GM13976 (cell line): Measurements from ENCODE around the gene MBD1.
"Not testable (repeated sequence)": the region's sequence is repeated elsewhere in the genome, so short reads cannot be mapped to it uniquely, and the experiment has no call there.

Experiments used
- DNase-seq: peaks from one replicate; pipeline ENCODE4 v3.0.0; 2012; ENCODE audit warnings: low spot score
- CTCF ChIP-seq: IDR thresholded peaks from 2 replicates; pipeline ENCODE4 v1.5.1; 2012; ENCODE audit warnings: borderline replicate concordance, mild to moderate bottlenecking; ENCODE audit not compliant: insufficient read depth; ENCODE audit errors: extremely low read depth, missing control alignments, control extremely low read depth
- in situ Hi-C: fragments of 300-500 bp; cut with MboI; formaldehyde crosslinking; loops from one replicate; pipeline ENCODE4 v1.12.0; 2022; ENCODE audit warnings: low sequenced_read_pairs, mixed read lengths, inconsistent platforms; ENCODE audit not compliant: unreplicated experiment

Gene MBD1

GRCh38 chr18:50232419-50232818, 48.9 kb downstream of the MBD1 start:
- in situ Hi-C loops: no loop called here
- DNase-seq: no peak
- TF ChIP-seq CTCF: no peak

- no peak for TF ChIP-seq CTCF
- DNase-seq: no peak
- in situ Hi-C loops: no loop called here
Observed at GRCh38 chr18:50231621-50232020, 49.7 kb downstream of the MBD1 start.

- in situ Hi-C loops, DNase-seq: not testable (repeated sequence)
Observed at GRCh38 chr18:50220249-50220648, 61.1 kb downstream of the MBD1 start.
